ENCODE results near the gene DCBLD2.

DNA sequence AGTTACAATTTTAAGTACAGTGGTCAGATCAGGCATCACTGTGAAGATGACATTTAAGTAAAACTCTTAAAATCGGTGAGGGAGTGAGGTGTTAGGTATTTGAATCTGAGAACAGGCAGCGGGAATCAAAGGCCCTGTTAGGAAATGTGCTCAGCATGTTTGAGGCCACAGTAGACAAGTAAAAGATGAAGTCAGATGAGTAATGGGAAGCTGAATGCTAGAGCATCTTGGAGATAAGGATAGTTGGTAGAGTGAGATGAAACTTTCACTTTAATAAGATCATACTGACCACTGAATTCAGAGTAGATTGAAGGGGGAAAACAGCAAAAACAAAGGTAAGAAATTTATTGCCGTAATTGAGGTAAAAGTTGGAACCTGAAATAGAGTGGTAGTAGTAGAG is 61.6 kb downstream of the DCBLD2 start:
- TF ChIP-seq, protein P1, sequence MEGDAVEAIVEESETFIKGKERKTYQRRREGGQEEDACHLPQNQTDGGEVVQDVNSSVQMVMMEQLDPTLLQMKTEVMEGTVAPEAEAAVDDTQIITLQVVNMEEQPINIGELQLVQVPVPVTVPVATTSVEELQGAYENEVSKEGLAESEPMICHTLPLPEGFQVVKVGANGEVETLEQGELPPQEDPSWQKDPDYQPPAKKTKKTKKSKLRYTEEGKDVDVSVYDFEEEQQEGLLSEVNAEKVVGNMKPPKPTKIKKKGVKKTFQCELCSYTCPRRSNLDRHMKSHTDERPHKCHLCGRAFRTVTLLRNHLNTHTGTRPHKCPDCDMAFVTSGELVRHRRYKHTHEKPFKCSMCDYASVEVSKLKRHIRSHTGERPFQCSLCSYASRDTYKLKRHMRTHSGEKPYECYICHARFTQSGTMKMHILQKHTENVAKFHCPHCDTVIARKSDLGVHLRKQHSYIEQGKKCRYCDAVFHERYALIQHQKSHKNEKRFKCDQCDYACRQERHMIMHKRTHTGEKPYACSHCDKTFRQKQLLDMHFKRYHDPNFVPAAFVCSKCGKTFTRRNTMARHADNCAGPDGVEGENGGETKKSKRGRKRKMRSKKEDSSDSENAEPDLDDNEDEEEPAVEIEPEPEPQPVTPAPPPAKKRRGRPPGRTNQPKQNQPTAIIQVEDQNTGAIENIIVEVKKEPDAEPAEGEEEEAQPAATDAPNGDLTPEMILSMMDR (IDR thresholded peaks at IDR 0.05): no peak
- TF ChIP-seq EP300 (IDR thresholded peaks at IDR 0.05): no peak
